Esophagus squamous epithelium (tissue), 4 donors: ENCODE data around the gene CRHBP.

Source experiments
- POLR2A ChIP-seq, 4 donors: fragments of 450-650 bp; IDR thresholded peaks; one replicate each; pipeline ENCODE4 v1.6.1; 2017; ENCODE audit warnings: antibody characterized with exemption in 4 of 4, mild to moderate bottlenecking in 4 of 4, moderate library complexity in 3 of 4
- TF ChIP-seq, protein P1 (sequence below), 6 experiments: fragments of 450-650 bp in 4 of 6; fragments of 200-600 bp in 2 of 6; sonication (generic) in 2 of 6; IDR thresholded peaks; one replicate each; pipeline ENCODE4 v1.5.1; 2016 to 2019; ENCODE audit warnings: antibody characterized with exemption in 6 of 6, mild to moderate bottlenecking in 4 of 6, moderate library complexity in 4 of 6

DNA sequence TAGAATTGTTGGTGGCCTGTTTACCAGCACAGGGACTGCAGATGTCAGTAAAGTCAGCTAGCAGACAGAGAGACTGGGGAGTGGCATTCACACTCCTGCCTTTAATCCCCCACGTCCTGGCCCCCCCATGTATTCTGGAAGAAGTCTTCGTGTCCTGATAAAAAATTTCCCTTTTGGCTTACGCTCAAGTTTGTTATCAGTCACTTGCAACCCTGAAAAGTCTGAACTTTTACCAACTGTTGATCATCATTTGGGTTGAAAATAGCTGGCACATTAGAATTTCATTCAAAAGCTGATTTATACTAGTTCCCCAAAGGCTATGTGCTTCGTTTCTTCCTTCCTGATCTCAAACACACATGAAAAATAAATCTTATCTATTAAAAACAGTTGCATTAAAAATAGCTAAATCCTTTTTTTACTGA, 5.8 kb upstream of the CRHBP start:
- TF ChIP-seq, protein P1, sequence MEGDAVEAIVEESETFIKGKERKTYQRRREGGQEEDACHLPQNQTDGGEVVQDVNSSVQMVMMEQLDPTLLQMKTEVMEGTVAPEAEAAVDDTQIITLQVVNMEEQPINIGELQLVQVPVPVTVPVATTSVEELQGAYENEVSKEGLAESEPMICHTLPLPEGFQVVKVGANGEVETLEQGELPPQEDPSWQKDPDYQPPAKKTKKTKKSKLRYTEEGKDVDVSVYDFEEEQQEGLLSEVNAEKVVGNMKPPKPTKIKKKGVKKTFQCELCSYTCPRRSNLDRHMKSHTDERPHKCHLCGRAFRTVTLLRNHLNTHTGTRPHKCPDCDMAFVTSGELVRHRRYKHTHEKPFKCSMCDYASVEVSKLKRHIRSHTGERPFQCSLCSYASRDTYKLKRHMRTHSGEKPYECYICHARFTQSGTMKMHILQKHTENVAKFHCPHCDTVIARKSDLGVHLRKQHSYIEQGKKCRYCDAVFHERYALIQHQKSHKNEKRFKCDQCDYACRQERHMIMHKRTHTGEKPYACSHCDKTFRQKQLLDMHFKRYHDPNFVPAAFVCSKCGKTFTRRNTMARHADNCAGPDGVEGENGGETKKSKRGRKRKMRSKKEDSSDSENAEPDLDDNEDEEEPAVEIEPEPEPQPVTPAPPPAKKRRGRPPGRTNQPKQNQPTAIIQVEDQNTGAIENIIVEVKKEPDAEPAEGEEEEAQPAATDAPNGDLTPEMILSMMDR (IDR thresholded peaks at IDR 0.05) = no peak
- TF ChIP-seq POLR2A (IDR thresholded peaks at IDR 0.05) = no peak
